Embryonic facial prominence (tissue), 1 donor: ENCODE results near the gene SLC15A1.
"Not testable (repeated sequence)": the region's sequence is repeated elsewhere in the genome, so short reads cannot be mapped to it uniquely, and the experiment has no call there.

Experiments
- DNase-seq: peaks from one replicate; pipeline ENCODE4 v3.0.0-alpha.2; 2016; ENCODE audit errors: extremely low spot score

Gene SLC15A1

DNA sequence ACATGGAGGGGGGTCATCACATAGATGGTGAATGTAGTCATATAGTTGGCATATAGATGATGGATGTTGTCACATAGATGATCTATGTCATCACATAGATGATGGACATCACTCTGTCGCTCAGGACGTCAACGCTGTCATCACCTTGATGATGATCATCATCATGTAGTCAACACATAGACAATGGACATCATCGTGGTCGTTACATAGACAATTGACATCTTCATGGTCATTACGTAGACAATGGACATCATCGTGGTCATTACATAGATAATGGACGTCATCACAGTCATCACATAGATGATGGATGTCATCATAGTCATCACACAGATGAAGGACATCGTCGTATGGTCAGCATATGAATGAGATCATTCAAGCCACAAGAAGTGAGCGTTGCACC, 28.6 kb upstream of the SLC15A1 start:
- no peak for DNase-seq

DNA sequence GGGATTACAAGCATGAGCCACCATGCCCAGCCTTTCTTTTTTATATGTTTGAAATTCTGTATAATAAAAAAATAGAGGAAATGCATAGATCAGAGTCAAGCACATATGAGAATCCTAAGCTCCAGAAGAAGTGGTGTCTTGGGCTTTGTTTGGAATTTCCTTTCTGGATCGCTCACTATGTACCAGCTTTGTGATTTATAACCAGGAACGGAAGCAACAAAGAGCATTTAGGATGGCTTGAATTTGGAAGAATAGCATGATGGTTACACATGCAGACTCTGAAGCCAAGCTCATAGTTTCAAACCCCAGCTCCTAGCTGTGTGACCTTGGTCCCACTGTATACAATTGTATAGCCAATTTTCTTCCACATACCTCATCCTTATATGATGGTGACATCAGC, 28.0 kb upstream of the SLC15A1 start:
- no peak for DNase-seq

DNA sequence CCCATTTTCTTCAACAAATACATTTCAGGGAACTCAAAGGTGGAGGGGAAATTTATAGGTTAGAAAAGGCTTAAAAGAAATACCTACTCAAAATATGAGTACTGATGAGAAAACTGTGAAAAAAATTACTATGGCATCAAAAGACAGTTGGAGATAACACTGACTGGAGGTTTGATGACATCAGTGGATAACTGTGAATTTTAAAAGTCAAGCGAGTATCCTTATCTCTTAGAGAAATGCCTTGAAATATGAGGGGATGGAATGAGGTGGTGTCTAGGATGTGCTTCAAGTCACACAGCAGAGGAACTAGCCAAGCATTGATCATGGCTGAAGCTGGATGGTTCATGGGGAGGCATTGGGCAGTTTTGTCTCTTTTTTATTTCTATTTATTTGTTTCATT, 27.2 kb upstream of the SLC15A1 start:
- DNase-seq, result no peak

DNA sequence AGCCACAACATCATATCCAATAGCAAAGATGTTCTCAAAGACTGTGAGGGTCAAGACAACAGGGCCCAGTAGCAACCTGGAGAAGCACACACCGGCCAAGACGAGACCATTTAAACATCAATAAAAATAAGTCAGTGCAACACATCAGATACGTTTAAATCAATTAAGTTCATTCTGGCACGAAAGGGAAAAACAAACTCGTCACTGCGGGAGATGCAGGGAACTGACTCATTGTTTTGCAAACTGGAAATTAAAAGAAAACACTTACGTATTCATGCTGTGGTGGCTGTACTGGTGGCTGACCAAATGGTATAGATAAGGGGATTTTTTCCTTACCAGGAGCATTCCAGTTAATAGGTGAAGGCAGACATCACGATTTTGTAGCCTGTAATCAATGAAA, 26.3 kb upstream of the SLC15A1 start:
- DNase-seq, result no peak

DNA sequence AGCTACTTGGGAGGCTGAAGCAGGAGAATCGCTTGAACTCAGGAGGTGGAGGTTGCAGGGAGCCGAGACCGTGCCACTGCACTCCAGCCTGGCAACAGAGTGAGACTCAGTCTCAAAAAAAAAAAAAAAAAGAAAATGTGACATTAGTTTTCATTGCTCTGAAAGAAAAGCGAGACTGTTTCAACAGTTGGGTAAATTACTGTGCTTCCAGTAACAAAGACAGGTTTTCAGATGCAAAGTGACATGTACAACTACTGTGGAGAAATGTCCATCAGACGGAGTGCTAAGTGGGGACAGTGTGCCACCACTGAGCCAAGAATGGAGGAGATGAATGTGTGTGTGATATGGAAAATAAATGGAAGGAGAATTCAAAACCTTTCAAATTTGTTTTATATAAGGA, 24.2 kb upstream of the SLC15A1 start:
- no peak for DNase-seq

DNA sequence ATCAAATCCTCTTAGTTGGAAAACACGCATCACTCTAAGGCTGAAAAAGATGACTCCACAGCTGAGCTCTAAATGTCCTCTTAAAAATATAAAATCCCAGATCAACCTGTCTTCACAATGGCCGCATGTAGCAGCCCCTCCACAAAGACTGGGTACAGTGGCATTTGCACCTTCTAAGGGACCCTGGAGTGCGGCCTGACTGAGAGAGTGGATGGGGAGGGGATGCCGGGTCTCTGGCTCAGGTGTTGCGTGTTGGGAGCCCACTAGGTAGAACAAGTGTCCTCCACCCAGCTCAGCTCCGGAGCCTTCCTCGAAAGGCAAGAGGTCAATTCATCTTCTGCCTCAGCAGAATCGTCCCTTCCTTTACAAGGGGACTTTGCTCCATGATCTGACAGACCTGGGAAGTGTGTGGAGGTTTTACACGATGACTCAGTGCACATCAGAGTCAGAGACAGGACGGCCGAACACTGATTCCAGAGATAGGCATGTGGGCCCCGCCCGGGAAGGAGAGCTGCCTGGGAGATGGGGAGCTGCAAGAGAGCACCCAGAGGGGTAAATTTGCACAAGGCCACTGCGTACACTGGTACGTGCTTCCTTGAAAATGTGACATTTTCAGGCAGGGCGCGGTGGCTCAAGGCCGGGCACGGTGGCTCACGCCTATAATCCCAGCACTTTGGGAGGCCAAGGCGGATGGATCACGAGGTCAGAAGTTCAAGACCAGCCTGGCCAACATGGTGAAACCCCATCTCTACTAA, 23.5 kb upstream of the SLC15A1 start:
- no peak for DNase-seq

DNA sequence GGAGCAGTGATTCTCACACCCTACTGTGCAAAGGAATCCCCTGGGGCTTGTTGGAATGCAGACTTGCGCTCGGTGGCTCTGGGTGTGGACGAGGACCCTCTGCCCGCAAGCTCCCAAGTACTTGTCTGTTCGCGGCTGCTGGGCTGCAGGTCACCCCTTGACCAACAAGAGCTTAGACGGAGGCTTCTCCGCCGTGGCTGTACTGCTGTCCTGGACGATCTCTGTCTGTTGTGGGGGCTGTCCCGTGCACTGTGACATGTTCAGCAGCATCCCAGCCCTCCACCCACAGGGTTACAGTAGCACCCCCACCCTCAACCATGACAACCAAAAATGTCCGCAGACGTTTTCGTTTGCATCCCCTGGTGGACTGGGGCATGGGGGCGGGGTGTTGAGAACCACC, 22.9 kb upstream of the SLC15A1 start:
- no peak for DNase-seq

DNA sequence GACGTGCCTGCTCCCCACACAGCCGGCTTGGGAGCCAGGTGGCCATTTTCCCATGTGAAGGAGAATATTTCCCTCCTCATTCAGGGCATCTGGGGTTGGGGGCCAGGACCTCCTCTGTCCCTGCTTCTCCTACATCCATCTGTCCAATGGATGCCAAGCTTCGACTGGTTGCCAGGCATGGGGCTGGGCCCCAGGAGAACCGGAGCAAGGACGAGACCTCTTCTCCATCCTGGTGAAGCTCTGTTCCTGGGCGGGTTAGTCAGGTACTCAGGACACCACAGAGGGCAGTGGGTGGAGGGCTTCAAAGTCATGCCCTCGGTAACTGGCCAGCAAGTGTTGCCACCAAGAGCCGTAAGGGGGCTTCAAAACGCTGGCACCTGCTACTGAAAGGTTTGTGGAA, 22.3 kb upstream of the SLC15A1 start:
- DNase-seq, result no peak

DNA sequence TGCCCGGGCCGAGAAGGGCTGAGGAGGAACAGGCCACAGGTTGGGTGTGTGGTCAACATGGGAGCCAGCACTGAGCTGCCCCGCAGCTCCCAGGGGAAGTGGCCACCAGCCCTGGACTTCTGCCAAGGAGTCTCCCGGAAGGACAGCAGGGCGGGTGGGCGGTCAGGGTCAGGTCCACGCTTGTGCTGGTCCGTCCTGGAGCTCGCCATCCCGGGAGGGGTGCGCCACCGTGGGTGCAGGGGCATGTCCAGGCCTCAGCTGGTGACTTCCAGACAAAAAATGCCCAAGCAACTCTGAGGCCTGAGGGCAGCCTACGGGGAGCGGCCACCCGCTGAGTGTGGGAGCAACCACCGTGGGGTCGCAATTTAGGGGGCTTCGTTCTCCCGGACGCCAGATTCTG, 21.4 kb upstream of the SLC15A1 start:
- no peak for DNase-seq

DNA sequence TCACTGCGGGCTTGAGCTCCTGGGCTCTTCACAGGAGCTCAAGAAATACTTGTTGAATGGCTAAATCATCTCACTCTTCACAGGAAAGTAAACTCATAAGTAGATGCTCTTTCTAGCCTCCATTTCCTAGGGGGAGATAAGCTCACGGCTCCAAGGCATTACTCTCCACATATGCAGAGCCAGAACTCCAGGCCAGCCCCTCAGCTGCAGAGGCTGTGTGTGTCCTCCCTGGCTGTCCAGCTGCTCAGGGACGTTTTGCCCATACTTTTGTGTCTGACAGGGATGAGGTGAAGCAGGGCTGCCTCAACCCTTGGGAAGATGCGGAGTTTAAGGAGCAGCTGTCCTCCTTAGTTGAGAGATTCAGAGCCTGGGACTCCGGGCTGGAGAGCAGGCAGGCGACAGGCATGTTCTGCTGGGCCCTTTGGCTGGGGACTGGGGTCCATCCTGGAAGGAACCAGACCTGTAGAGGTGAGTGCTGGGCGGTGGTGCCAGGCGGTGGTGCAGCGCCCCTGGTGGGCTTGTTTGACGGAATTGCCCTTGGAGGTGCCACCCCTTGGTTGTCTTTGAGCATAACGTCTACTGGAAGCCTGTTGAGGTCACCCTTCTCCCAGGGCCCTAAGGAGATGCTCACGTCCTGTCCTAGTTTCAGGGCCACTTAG, 20.5 kb upstream of the SLC15A1 start:
- no peak for DNase-seq

DNA sequence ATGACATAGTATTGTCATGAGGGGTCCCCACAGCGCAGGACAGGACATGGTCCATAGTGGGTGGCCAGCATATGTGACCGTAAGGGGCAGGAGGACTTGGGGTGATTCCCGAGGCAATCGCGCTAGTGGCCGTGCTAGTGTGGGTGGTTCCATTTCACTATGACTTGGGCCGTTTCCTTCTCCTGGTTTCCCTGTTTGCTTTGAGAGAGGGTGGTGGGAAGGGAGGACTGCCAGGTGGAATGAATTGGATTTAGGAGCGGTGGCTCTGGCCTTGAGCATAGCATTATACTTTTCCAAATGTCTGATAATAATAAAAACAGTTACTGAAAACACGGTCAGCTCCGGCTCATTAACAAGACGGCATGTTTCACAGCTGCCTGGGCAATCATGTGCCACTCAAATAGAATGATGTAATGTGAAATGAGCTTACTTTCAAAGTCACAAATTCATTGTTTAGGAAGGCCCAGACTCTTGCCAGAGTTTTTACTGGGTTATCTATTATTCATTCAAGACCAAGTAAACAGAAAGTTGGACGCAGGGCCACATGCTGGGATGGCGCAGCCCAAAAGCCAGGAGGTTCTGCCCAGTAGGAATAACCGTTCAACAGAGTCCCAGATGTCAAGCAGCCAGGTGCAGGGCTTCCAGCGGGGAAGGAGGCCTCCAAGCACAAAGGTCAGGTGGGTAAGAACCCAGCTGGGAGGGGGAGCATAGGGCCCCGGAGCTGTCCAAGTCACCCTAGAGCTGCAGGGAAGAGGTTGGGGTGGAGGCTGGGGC, 19.6 kb upstream of the SLC15A1 start:
- no peak for DNase-seq

- DNase-seq, result no peak
Measured at GRCh38 chr13:98769736-98770135, 17.3 kb upstream of the SLC15A1 start.

- DNase-seq, result no peak
Measured at GRCh38 chr13:98768522-98768921, 16.1 kb upstream of the SLC15A1 start.

DNA sequence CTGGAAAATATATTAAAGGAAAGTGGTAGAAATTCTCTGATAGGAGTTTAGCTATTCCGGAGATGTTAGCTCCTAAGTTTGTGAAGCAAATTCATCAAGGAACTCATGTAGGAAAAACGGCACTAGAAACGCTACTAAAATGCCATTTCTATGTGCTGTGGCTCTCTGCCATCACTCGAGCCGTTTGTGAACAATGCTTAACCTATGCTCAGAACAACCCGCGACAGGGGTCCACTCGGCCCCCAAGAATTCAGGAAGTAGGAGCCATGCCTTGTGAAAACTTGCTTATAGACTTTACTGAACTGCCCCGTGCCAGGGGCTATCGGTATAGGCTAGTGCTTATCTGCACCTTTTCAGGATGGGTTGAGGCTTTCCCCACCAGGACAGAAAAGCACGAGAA, 14.2 kb upstream of the SLC15A1 start:
- no peak for DNase-seq

GRCh38 chr13:98765996-98766519, 13.6 kb upstream of the SLC15A1 start:
- no peak for DNase-seq

DNA sequence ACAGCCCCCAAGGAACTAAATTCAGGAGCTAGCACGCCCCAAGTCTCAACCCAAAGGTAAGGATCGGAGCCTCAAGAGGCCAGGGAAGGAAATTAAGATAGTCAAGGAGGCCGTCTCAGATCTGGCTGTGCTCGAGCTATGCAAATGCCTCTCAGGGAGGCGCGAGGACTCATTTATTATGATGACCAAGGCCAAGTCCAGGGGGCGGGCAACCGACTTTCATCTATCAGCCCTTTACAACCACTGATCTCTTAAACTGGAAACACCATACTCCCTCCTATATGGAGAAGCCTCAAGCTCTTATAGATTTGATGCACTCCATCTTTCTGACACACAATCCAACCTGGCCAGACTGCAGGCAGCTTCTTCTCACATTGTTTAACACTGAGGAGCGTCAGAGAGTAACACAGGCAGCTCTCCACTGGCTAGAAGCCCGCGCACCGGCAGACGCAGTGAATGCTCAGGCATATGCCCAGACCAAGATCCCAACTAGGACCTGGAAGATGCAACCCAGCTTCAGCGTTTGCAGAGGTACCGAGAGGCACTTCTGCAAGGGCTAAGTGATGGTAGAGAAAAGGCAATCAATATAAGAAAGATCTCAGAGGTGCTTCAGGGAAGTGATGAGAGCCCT, 9.6 kb upstream of the SLC15A1 start:
- no peak for DNase-seq

- no peak for DNase-seq
Measured at GRCh38 chr13:98761126-98761985, 8.9 kb upstream of the SLC15A1 start.

DNA sequence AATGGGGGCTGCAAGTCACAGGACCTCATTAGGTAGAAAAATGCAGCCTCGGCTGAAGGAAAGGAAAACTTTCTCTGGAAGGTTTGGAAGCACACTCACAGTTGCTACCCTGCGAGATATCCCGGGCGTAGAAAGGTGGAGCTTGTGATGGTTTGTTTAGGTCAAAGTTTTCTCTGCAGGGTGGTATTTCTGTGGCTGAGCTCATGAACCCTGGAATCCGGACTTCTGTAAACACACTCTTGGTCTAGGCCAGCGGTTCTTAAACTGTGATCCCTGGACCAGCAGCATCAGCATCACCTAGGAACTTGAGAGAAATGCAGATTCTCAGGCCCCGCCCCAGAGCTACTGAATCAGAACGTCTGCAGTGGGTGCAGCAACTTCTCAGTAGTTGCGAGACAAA, 3.3 kb upstream of the SLC15A1 start:
- DNase-seq, result no peak

GRCh38 chr13:98755116-98755515, 2.6 kb upstream of the SLC15A1 start:
- DNase-seq, result no peak

DNA sequence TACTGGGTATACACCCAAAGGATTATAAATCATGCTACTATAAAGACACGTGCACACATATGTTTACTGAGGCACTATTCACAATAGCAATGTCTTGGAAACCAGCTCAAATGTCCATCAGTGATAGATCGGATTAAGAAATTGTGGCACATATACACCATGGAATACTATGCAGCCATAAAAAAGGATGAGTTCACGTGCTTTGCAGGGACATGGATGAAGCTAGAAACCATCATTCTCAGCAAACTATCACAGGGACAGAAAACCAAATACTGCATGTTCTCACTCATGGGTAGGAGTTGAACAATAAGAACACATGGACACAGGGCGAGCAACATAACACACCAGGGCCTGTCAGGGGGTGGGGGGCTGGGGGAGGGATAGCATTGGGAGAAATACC, 2.0 kb upstream of the SLC15A1 start:
- DNase-seq, result not testable (repeated sequence)

DNA sequence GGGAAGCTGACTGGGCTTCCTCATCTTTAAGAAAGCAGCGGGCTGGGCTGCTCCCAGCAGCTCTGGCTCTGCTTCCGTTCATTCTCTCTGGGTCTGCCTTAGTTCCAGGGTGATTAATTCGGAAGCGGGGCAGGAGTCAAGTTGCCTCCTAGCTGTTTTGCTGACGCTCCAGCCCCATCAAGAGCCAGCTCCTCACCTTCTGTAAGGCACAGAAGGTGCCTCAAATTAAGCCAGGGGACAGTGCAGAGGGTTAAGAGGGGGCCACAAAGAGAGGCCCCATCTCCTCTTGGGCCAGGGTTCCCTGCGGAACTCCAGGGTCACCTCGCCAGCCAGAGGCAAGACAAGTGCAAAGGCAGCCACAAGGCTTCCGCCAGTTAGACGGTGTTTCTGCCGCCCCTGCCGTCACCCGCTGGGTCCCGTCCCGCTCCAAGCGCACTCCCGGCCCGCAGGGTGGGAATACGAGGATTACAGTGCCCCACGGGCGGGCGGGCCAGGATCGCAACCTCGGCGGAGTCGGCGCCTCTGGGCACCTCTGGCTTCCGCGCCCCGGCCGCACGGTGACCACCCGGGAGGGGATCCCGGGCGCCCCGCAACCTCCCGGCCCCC, 508 bp downstream of the SLC15A1 start:
- DNase-seq, result no peak
